Stimulated activated naive B cell treated with anti-CD40 and anti-IgM and Interleukin-4, amounts not matched to agents 10 μg/mL and 1 μg/mL and 100 μg/mL, for 72 hours (primary cell): ENCODE data around the gene FCHSD2.
"Not testable (repeated sequence)": the region's sequence is repeated elsewhere in the genome, so short reads cannot be mapped to it uniquely, and the experiment has no call there.

Source experiments
- ATAC-seq, 2 donors: fragments of 150-1000 bp; cut with Tn5 transposase; replicated peaks; 2 replicates each; pipeline ENCODE4 v1.10.0; 2021; ENCODE audit warnings: moderate library complexity in 1 of 2
- DNase-seq: peaks from one replicate; pipeline ENCODE4 v3.0.0; 2021
- H3K27ac Mint-ChIP-seq: one replicate; pipeline ENCODE4 v1.8.0; 2022; ENCODE audit warnings: mild to moderate bottlenecking, mixed read lengths
- H3K27me3 Mint-ChIP-seq, 2 donors: one replicate each; pipeline ENCODE4 v1.8.0; 2022; ENCODE audit warnings: mixed read lengths in 2 of 2
- H3K36me3 Mint-ChIP-seq, 2 donors: one replicate each; pipeline ENCODE4 v1.8.0; 2022; ENCODE audit warnings: mixed read lengths in 2 of 2, mild to moderate bottlenecking in 1 of 2
- H3K4me1 Mint-ChIP-seq, 2 donors: one replicate each; pipeline ENCODE4 v1.8.0; 2022; ENCODE audit warnings: mixed read lengths in 2 of 2, mild to moderate bottlenecking in 1 of 2
- H3K4me3 Mint-ChIP-seq, 2 donors: one replicate each; pipeline ENCODE4 v1.8.0; 2022; ENCODE audit warnings: mild to moderate bottlenecking in 2 of 2, mixed read lengths in 2 of 2, moderate library complexity in 1 of 2
- H3K9me3 Mint-ChIP-seq, 2 donors: one replicate each; pipeline ENCODE4 v1.8.0; 2022; ENCODE audit warnings: mixed read lengths in 2 of 2, mild to moderate bottlenecking in 1 of 2

FCHSD2 gene

GRCh38 chr11:73027840-73028239 is 114.3 kb downstream of the FCHSD2 start:
- peaks cover 78 to 86% of the 10 kb centered on the region in 2 donors for H3K36me3 Mint-ChIP-seq
- peak overlapping the region; percentile 92 for H3K27ac Mint-ChIP-seq
- H3K27me3 Mint-ChIP-seq, H3K4me3 Mint-ChIP-seq, ATAC-seq, DNase-seq: not testable (repeated sequence)
- peaks cover 36 to 58% of the 10 kb centered on the region in 2 donors for H3K4me1 Mint-ChIP-seq
- peaks cover 35 to 38% of the 10 kb centered on the region in 2 donors for H3K9me3 Mint-ChIP-seq

GRCh38 chr11:73024639-73025038 is 117.5 kb downstream of the FCHSD2 start:
- DNase-seq (no peak), ATAC-seq (no peak)
- H3K4me3 Mint-ChIP-seq: no peak overlapping the region
- H3K27ac Mint-ChIP-seq: no peak overlapping the region
- no peaks in the 10 kb centered on the region for H3K27me3 Mint-ChIP-seq
- peaks cover 76 to 83% of the 10 kb centered on the region in 2 donors for H3K36me3 Mint-ChIP-seq
- peaks cover 27 to 61% of the 10 kb centered on the region in 2 donors for H3K4me1 Mint-ChIP-seq
- peaks cover 34 to 44% of the 10 kb centered on the region in 2 donors for H3K9me3 Mint-ChIP-seq

- Mint-ChIP-seq H3K27me3 (no peaks in the 10 kb centered on the region), H3K36me3 (peaks cover 46 to 61% of the 10 kb centered on the region in 2 donors)
- no peak for ATAC-seq
Observed at GRCh38 chr11:73019996-73020395, 122.1 kb downstream of the FCHSD2 start.

GRCh38 chr11:73019449-73019848 is 122.7 kb downstream of the FCHSD2 start:
- no peak for ATAC-seq
- DNase-seq: no peak
- no peaks in the 10 kb centered on the region for H3K27me3 Mint-ChIP-seq
- no peak overlapping the region for H3K27ac Mint-ChIP-seq
- peaks cover 18 to 63% of the 10 kb centered on the region in 2 donors for H3K4me1 Mint-ChIP-seq
- H3K4me3 Mint-ChIP-seq: no peak overlapping the region
- H3K36me3 Mint-ChIP-seq: peaks cover 43 to 58% of the 10 kb centered on the region in 2 donors
- peaks cover 11 to 16% of the 10 kb centered on the region in 2 donors for H3K9me3 Mint-ChIP-seq

More at GRCh38 chr11:73019996-73020395, 122.1 kb downstream of the FCHSD2 start:
- peaks cover 18 to 64% of the 10 kb centered on the region in 2 donors for H3K4me1 Mint-ChIP-seq
- H3K9me3 Mint-ChIP-seq: peaks cover 15 to 20% of the 10 kb centered on the region in 2 donors
- no peak overlapping the region for H3K4me3 Mint-ChIP-seq
- no peak for DNase-seq
- H3K27ac Mint-ChIP-seq: no peak overlapping the region

GRCh38 chr11:73018856-73019255 is 123.3 kb downstream of the FCHSD2 start:
- peaks cover 6 to 12% of the 10 kb centered on the region in 2 donors for H3K9me3 Mint-ChIP-seq
- no peaks in the 10 kb centered on the region for H3K27me3 Mint-ChIP-seq
- no peak for ATAC-seq
- no peak for DNase-seq
- H3K4me3 Mint-ChIP-seq: no peak overlapping the region
- peaks cover 20 to 63% of the 10 kb centered on the region in 2 donors for H3K4me1 Mint-ChIP-seq
- peaks cover 41 to 57% of the 10 kb centered on the region in 2 donors for H3K36me3 Mint-ChIP-seq
- H3K27ac Mint-ChIP-seq: no peak overlapping the region

- H3K27me3 Mint-ChIP-seq: no peaks in the 10 kb centered on the region
- H3K4me3 Mint-ChIP-seq: no peak overlapping the region
- DNase-seq: no peak
- peaks cover 32 to 54% of the 10 kb centered on the region in 2 donors for H3K36me3 Mint-ChIP-seq
- peaks cover 21 to 64% of the 10 kb centered on the region in 2 donors for H3K4me1 Mint-ChIP-seq
- no peak for ATAC-seq
- H3K27ac Mint-ChIP-seq: no peak overlapping the region
- H3K9me3 Mint-ChIP-seq: peaks cover 0 to 4% of the 10 kb centered on the region in 2 donors
Observed at GRCh38 chr11:73017024-73017751, 124.9 kb downstream of the FCHSD2 start.

- Mint-ChIP-seq H3K9me3 (peaks cover 12 to 16% of the 10 kb centered on the region in 2 donors), H3K27me3 (no peaks in the 10 kb centered on the region), H3K4me3 (no peak overlapping the region), H3K36me3 (peaks cover 55 to 72% of the 10 kb centered on the region in 2 donors), H3K27ac (peak overlapping the region; percentile 43), H3K4me1 (peaks cover 21 to 59% of the 10 kb centered on the region in 2 donors)
- ATAC-seq: no peak
- no peak for DNase-seq
Observed at GRCh38 chr11:73013021-73013420, 129.1 kb downstream of the FCHSD2 start.

- Mint-ChIP-seq H3K36me3 (peaks cover 55 to 76% of the 10 kb centered on the region in 2 donors), H3K27ac (no peak overlapping the region), H3K4me1 (peaks cover 21 to 59% of the 10 kb centered on the region in 2 donors), H3K27me3 (no peaks in the 10 kb centered on the region), H3K4me3 (no peak overlapping the region), H3K9me3 (peaks cover 12 to 16% of the 10 kb centered on the region in 2 donors)
- no peak for DNase-seq
- no peak for ATAC-seq
Observed at GRCh38 chr11:73012121-73012863, 129.8 kb downstream of the FCHSD2 start.

- no peaks in the 10 kb centered on the region for H3K27me3 Mint-ChIP-seq
- no peak overlapping the region for H3K4me3 Mint-ChIP-seq
- peak overlapping the region; percentile 66 for H3K27ac Mint-ChIP-seq
- ATAC-seq: no peak
- peaks cover 16 to 20% of the 10 kb centered on the region in 2 donors for H3K9me3 Mint-ChIP-seq
- peaks cover 56 to 74% of the 10 kb centered on the region in 2 donors for H3K36me3 Mint-ChIP-seq
- no peak for DNase-seq
- H3K4me1 Mint-ChIP-seq: peaks cover 22 to 56% of the 10 kb centered on the region in 2 donors
Observed at GRCh38 chr11:73011126-73011817, 130.8 kb downstream of the FCHSD2 start.

GRCh38 chr11:73009972-73010371 is 132.1 kb downstream of the FCHSD2 start:
- peaks cover 62 to 82% of the 10 kb centered on the region in 2 donors for H3K36me3 Mint-ChIP-seq

GRCh38 chr11:73004088-73004487 is 138.0 kb downstream of the FCHSD2 start:
- Mint-ChIP-seq H3K27me3 (no peaks in the 10 kb centered on the region), H3K9me3 (peaks cover 15 to 25% of the 10 kb centered on the region in 2 donors), H3K4me3 (peak overlapping the region in 1 of 2 donors; percentile 44), H3K36me3 (peaks cover 48 to 68% of the 10 kb centered on the region in 2 donors), H3K4me1 (peaks cover 38 to 64% of the 10 kb centered on the region in 2 donors), H3K27ac (peak overlapping the region; percentile 56)
- DNase-seq (no peak), ATAC-seq (no peak)

More at GRCh38 chr11:73009972-73010371, 132.1 kb downstream of the FCHSD2 start:
- Mint-ChIP-seq H3K4me3 (no peak overlapping the region), H3K27ac (peak overlapping the region; percentile 82), H3K4me1 (peaks cover 30 to 65% of the 10 kb centered on the region in 2 donors), H3K27me3 (no peaks in the 10 kb centered on the region), H3K9me3 (peaks cover 19 to 29% of the 10 kb centered on the region in 2 donors)
- ATAC-seq (no peak), DNase-seq (no peak)

- DNase-seq (no peak), ATAC-seq (peak; percentile 85 to 90)
- peaks cover 36 to 63% of the 10 kb centered on the region in 2 donors for H3K4me1 Mint-ChIP-seq
- H3K9me3 Mint-ChIP-seq: peaks cover 13 to 22% of the 10 kb centered on the region in 2 donors
- peaks cover 47 to 64% of the 10 kb centered on the region in 2 donors for H3K36me3 Mint-ChIP-seq
- H3K27me3 Mint-ChIP-seq: no peaks in the 10 kb centered on the region
- H3K27ac Mint-ChIP-seq: peak overlapping the region; percentile 67
- H3K4me3 Mint-ChIP-seq: no peak overlapping the region
Observed at GRCh38 chr11:73003088-73003487, 139.0 kb downstream of the FCHSD2 start.

- no peaks in the 10 kb centered on the region for H3K27me3 Mint-ChIP-seq
- DNase-seq (no peak), ATAC-seq (no peak)
- peaks cover 36 to 63% of the 10 kb centered on the region in 2 donors for H3K4me1 Mint-ChIP-seq
- peaks cover 51 to 64% of the 10 kb centered on the region in 2 donors for H3K36me3 Mint-ChIP-seq
- H3K9me3 Mint-ChIP-seq: peaks cover 13 to 22% of the 10 kb centered on the region in 2 donors
- H3K4me3 Mint-ChIP-seq: no peak overlapping the region
- H3K27ac Mint-ChIP-seq: peak overlapping the region; percentile 32
Observed at GRCh38 chr11:73002214-73002613, 139.9 kb downstream of the FCHSD2 start.

GRCh38 chr11:73001615-73002014 is 140.5 kb downstream of the FCHSD2 start:
- peak overlapping the region; percentile 32 for H3K27ac Mint-ChIP-seq
- no peak for ATAC-seq
- H3K36me3 Mint-ChIP-seq: peaks cover 50 to 62% of the 10 kb centered on the region in 2 donors
- H3K4me3 Mint-ChIP-seq: no peak overlapping the region
- H3K4me1 Mint-ChIP-seq: peaks cover 40 to 66% of the 10 kb centered on the region in 2 donors
- H3K27me3 Mint-ChIP-seq: no peaks in the 10 kb centered on the region
- no peak for DNase-seq
- H3K9me3 Mint-ChIP-seq: peaks cover 13 to 21% of the 10 kb centered on the region in 2 donors
